GM21723 (cell line): ENCODE data around the gene UNC5C.
"Not testable (repeated sequence)": the region's sequence is repeated elsewhere in the genome, so short reads cannot be mapped to it uniquely, and the experiment has no call there.

Experiments
- ATAC-seq: cut with Tn5 transposase; IDR thresholded peaks from one replicate; pipeline ENCODE4 v1.9.1; 2021; ENCODE audit warnings: mild to moderate bottlenecking, moderate library complexity; ENCODE audit not compliant: unreplicated experiment

Gene UNC5C

GRCh38 chr4:95188701-95189370, 359.9 kb downstream of the UNC5C start:
- no peak for ATAC-seq

- no peak for ATAC-seq
Observed at GRCh38 chr4:95186666-95187065, 362.1 kb downstream of the UNC5C start.

GRCh38 chr4:95183656-95184408, 364.9 kb downstream of the UNC5C start:
- ATAC-seq = no peak

- no peak for ATAC-seq
Observed at GRCh38 chr4:95181996-95182306, 366.8 kb downstream of the UNC5C start.

- ATAC-seq = no peak
Observed at GRCh38 chr4:95181243-95181995, 367.4 kb downstream of the UNC5C start.

- ATAC-seq = no peak
Observed at GRCh38 chr4:95180531-95181242, 368.1 kb downstream of the UNC5C start.

GRCh38 chr4:95178938-95179337, 369.8 kb downstream of the UNC5C start:
- ATAC-seq = no peak

GRCh38 chr4:95171377-95171776, 377.4 kb downstream of the UNC5C start:
- ATAC-seq = not testable (repeated sequence)

- no peak for ATAC-seq
Observed at GRCh38 chr4:95170176-95170575, 378.6 kb downstream of the UNC5C start.

- ATAC-seq = no peak
Observed at GRCh38 chr4:95167805-95168204, 381.0 kb downstream of the UNC5C start.

GRCh38 chr4:95165926-95166524, 382.7 kb downstream of the UNC5C start:
- ATAC-seq = peak; percentile 87

GRCh38 chr4:95162867-95163266, 385.9 kb downstream of the UNC5C start:
- ATAC-seq = no peak

GRCh38 chr4:95161781-95162469, 386.8 kb downstream of the UNC5C start:
- no peak for ATAC-seq

- ATAC-seq = no peak
Observed at GRCh38 chr4:95159384-95159783, 389.4 kb downstream of the UNC5C start.

GRCh38 chr4:95158626-95159025, 390.1 kb downstream of the UNC5C start:
- no peak for ATAC-seq

GRCh38 chr4:95158045-95158444, 390.7 kb downstream of the UNC5C start:
- no peak for ATAC-seq

- ATAC-seq = no peak
Observed at GRCh38 chr4:95157596-95157995, 391.2 kb downstream of the UNC5C start.

GRCh38 chr4:95156452-95156765, 392.4 kb downstream of the UNC5C start:
- no peak for ATAC-seq

- ATAC-seq = peak; percentile 76
Observed at GRCh38 chr4:95155759-95156451, 392.9 kb downstream of the UNC5C start.

GRCh38 chr4:95153182-95153581, 395.6 kb downstream of the UNC5C start:
- ATAC-seq = no peak
